ENCODE measurements around the gene FLT4. TPM values are rescaled to one million over a fixed set of nuclear protein-coding genes. Genes with fewer than 3 reads are reported as not detected.

FLT4 gene
- total and polyA plus RNA-seq, 12 donors = 3.3 to 80.1 (median 25.5) TPM

DNA sequence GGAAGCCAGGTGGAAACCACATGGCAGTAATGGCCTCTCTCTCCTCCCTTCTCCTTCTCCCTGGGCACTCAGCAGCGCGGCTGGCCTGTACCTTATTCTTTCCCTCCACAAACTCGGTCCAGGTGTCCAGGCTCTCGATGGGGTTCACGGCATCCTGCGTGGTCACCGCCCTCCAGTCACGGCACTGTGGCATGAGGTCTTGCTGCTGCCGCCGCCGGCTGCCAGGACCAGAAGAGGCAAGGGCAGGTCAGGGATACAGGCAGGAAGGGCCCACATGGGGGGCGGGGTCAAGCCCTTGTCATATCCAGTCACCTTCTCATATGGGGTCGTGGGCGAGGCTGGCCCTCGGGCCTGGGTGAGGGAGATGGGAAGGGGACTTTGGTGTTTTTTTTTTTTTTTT, 25.6 kb downstream of the FLT4 start:
- Histone ChIP-seq H3K27me3 (peaks cover 8% of the 10 kb centered on the region), H3K4me3 (no peak overlapping the region), H3K27ac (peak overlapping the region in 1 of 5 donors; percentile 34), H3K4me1 (replicated peaks in 1 of 2) (no peaks in the 10 kb centered on the region), H3K36me3 (replicated peaks in 1 of 2) (no peaks in the 10 kb centered on the region), H3K9me3 (replicated peaks in 1 of 3) (no peaks in the 10 kb centered on the region)
- TF ChIP-seq POLR2A (IDR thresholded peaks at IDR 0.05) = no peak
- TF ChIP-seq, protein P1, sequence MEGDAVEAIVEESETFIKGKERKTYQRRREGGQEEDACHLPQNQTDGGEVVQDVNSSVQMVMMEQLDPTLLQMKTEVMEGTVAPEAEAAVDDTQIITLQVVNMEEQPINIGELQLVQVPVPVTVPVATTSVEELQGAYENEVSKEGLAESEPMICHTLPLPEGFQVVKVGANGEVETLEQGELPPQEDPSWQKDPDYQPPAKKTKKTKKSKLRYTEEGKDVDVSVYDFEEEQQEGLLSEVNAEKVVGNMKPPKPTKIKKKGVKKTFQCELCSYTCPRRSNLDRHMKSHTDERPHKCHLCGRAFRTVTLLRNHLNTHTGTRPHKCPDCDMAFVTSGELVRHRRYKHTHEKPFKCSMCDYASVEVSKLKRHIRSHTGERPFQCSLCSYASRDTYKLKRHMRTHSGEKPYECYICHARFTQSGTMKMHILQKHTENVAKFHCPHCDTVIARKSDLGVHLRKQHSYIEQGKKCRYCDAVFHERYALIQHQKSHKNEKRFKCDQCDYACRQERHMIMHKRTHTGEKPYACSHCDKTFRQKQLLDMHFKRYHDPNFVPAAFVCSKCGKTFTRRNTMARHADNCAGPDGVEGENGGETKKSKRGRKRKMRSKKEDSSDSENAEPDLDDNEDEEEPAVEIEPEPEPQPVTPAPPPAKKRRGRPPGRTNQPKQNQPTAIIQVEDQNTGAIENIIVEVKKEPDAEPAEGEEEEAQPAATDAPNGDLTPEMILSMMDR (IDR thresholded peaks at IDR 0.05) = no peak
- intact Hi-C loops (cut with DNase I) = no loop called here
- no peak for DNase-seq
- 67 to 93% (median 87%) methylated on average over 12 to 15 of the region's 15 CpGs for WGBS, 4 donors

DNA sequence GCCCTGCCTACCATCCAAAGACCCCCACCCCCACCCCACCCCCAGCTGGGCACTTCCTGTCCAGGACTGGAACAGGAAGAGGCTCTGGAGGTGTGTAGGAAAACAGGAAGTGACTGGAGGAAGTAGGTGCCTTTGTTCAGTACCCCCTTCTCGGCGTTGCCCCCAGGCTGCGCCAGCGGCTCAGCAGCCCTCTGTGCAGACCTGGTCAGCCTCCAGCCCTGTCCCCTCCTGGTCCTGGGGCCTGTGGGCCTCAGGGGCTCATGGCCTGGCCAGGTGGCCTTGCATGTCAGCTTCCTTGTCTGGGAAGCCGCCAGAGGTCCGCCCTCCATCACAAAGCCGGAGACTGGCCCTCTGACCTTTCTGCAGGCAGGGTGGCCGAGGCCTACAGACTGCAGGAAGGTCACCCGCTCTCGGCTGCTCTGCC, 26.0 kb downstream of the FLT4 start:
- Histone ChIP-seq H3K36me3 (replicated peaks in 1 of 2) (no peaks in the 10 kb centered on the region), H3K4me3 (no peak overlapping the region), H3K27me3 (peaks cover 8% of the 10 kb centered on the region), H3K4me1 (replicated peaks in 1 of 2) (no peaks in the 10 kb centered on the region), H3K27ac (peak overlapping the region in 1 of 5 donors; percentile 34), H3K9me3 (replicated peaks in 1 of 3) (no peaks in the 10 kb centered on the region)
- TF ChIP-seq, protein P1 (IDR thresholded peaks at IDR 0.05) = no peak
- TF ChIP-seq POLR2A (IDR thresholded peaks at IDR 0.05) = no peak
- intact Hi-C loops (cut with DNase I) = no loop called here
- DNase-seq = peak in 1 of 7 donors; percentile 7
- WGBS, 4 donors = 61 to 85% (median 78%) methylated on average over 6 to 10 of the region's 10 CpGs

- intact Hi-C loops (cut with DNase I) = no loop called here
- TF ChIP-seq, protein P1 (IDR thresholded peaks at IDR 0.05) = no peak
- no peak for TF ChIP-seq POLR2A (IDR thresholded peaks at IDR 0.05)
- no peaks in the 10 kb centered on the region for H3K4me1 ChIP-seq (replicated peaks in 1 of 2)
- peak overlapping the region in 1 of 5 donors; percentile 40 for H3K27ac ChIP-seq
- WGBS, 4 donors = 80 to 95% (median 90%) methylated on average over 3 to 6 of the region's 6 CpGs
- H3K36me3 ChIP-seq (replicated peaks in 1 of 2) = no peaks in the 10 kb centered on the region
- DNase-seq = no peak
- H3K27me3 ChIP-seq = peaks cover 8% of the 10 kb centered on the region
- H3K9me3 ChIP-seq (replicated peaks in 1 of 3) = no peaks in the 10 kb centered on the region
- no peak overlapping the region for H3K4me3 ChIP-seq
Observed at GRCh38 chr5:180622910-180623309, 26.5 kb downstream of the FLT4 start.

- Histone ChIP-seq H3K4me3 (no peak overlapping the region), H3K9me3 (replicated peaks in 1 of 3) (no peaks in the 10 kb centered on the region), H3K36me3 (replicated peaks in 1 of 2) (no peaks in the 10 kb centered on the region), H3K27me3 (peaks cover 8% of the 10 kb centered on the region), H3K4me1 (replicated peaks in 1 of 2) (no peaks in the 10 kb centered on the region), H3K27ac (no peak overlapping the region)
- WGBS, 4 donors = 81 to 88% (median 87%) methylated on average over 23 to 32 of the region's 32 CpGs
- intact Hi-C loops (cut with DNase I) = no loop called here
- TF ChIP-seq POLR2A (IDR thresholded peaks at IDR 0.05) = no peak
- TF ChIP-seq, protein P1 (IDR thresholded peaks at IDR 0.05) = no peak
- DNase-seq = no peak
Observed at GRCh38 chr5:180621311-180621710, 28.1 kb downstream of the FLT4 start.
